Measurements from ENCODE around the gene RGS6. TPM values are rescaled to one million over a fixed set of nuclear protein-coding genes. Genes with fewer than 3 reads are reported as not detected.

RGS6 gene
- total RNA-seq, 1 donor from 2014 or later = 2.8 TPM

- peaks cover 23% of the 10 kb centered on the region for H3K4me1 Mint-ChIP-seq
- no peaks in the 10 kb centered on the region for H3K27me3 Mint-ChIP-seq (ENCODE audit: low read depth)
- H3K27ac Mint-ChIP-seq (ENCODE audit: unreplicated experiment) = no peak overlapping the region
- peaks cover 2% of the 10 kb centered on the region for H3K9me3 Mint-ChIP-seq
- no peak for TF ChIP-seq CTCF (conservative IDR thresholded peaks at IDR 0.05)
- no peak overlapping the region for H3K4me3 Mint-ChIP-seq
- H3K36me3 Mint-ChIP-seq (ENCODE audit: low read depth) = no peaks in the 10 kb centered on the region
- DNase-seq (ENCODE audit: low read depth, low spot score) = no peak
These were observed 673.6 kb downstream of the RGS6 start for GRCh38 chr14:72605921-72606220.

- H3K27ac Mint-ChIP-seq (ENCODE audit: unreplicated experiment) = no peak overlapping the region
- H3K9me3 Mint-ChIP-seq = peaks cover 2% of the 10 kb centered on the region
- DNase-seq (ENCODE audit: low read depth, low spot score) = no peak
- no peak for TF ChIP-seq CTCF (conservative IDR thresholded peaks at IDR 0.05)
- H3K27me3 Mint-ChIP-seq (ENCODE audit: low read depth) = no peaks in the 10 kb centered on the region
- H3K4me1 Mint-ChIP-seq = peaks cover 14% of the 10 kb centered on the region
- no peak overlapping the region for H3K4me3 Mint-ChIP-seq
- no peaks in the 10 kb centered on the region for H3K36me3 Mint-ChIP-seq (ENCODE audit: low read depth)
These were observed 674.6 kb downstream of the RGS6 start for GRCh38 chr14:72606879-72607278.

- Mint-ChIP-seq H3K9me3 (peaks cover 2% of the 10 kb centered on the region), H3K36me3 (ENCODE audit: low read depth) (no peaks in the 10 kb centered on the region), H3K4me1 (peaks cover 14% of the 10 kb centered on the region), H3K27ac (ENCODE audit: unreplicated experiment) (no peak overlapping the region), H3K4me3 (no peak overlapping the region), H3K27me3 (ENCODE audit: low read depth) (no peaks in the 10 kb centered on the region)
- no peak for TF ChIP-seq CTCF (conservative IDR thresholded peaks at IDR 0.05)
- DNase-seq (ENCODE audit: low read depth, low spot score) = no peak
These were observed 675.3 kb downstream of the RGS6 start for GRCh38 chr14:72607386-72608130.

- Mint-ChIP-seq H3K4me3 (no peak overlapping the region), H3K9me3 (peaks cover 2% of the 10 kb centered on the region), H3K36me3 (ENCODE audit: low read depth) (no peaks in the 10 kb centered on the region), H3K4me1 (peaks cover 14% of the 10 kb centered on the region), H3K27ac (ENCODE audit: unreplicated experiment) (peak overlapping the region; percentile 54), H3K27me3 (ENCODE audit: low read depth) (no peaks in the 10 kb centered on the region)
- no peak for DNase-seq (ENCODE audit: low read depth, low spot score)
- TF ChIP-seq CTCF (conservative IDR thresholded peaks at IDR 0.05) = no peak
These were observed 676.4 kb downstream of the RGS6 start for GRCh38 chr14:72608391-72609204.

- TF ChIP-seq CTCF (conservative IDR thresholded peaks at IDR 0.05) = no peak
- peaks cover 2% of the 10 kb centered on the region for H3K9me3 Mint-ChIP-seq
- no peak overlapping the region for H3K4me3 Mint-ChIP-seq
- no peaks in the 10 kb centered on the region for H3K36me3 Mint-ChIP-seq (ENCODE audit: low read depth)
- DNase-seq (ENCODE audit: low read depth, low spot score) = no peak
- H3K27ac Mint-ChIP-seq (ENCODE audit: unreplicated experiment) = no peak overlapping the region
- H3K27me3 Mint-ChIP-seq (ENCODE audit: low read depth) = no peaks in the 10 kb centered on the region
- peaks cover 14% of the 10 kb centered on the region for H3K4me1 Mint-ChIP-seq
These were observed 677.1 kb downstream of the RGS6 start for GRCh38 chr14:72609205-72609916.

Data from neural crest cell (in vitro differentiated cells).